GM21825 (cell line): Measurements from ENCODE around the gene CENPM.

Experiments used
- ATAC-seq: cut with Tn5 transposase; IDR thresholded peaks from one replicate; pipeline ENCODE4 v1.9.1; 2021; ENCODE audit warnings: mild to moderate bottlenecking, moderate library complexity; ENCODE audit not compliant: unreplicated experiment

Gene CENPM

GRCh38 chr22:41933411-41934177 is 13.4 kb downstream of the CENPM start:
- no peak for ATAC-seq

- ATAC-seq = no peak
These were observed 14.6 kb downstream of the CENPM start for GRCh38 chr22:41932353-41932752.

GRCh38 chr22:41931701-41932269 is 15.2 kb downstream of the CENPM start:
- peak; percentile 23 for ATAC-seq

- no peak for ATAC-seq
These were observed 17.5 kb downstream of the CENPM start for GRCh38 chr22:41929418-41929810.

GRCh38 chr22:41928593-41929417 is 18.1 kb downstream of the CENPM start:
- no peak for ATAC-seq

- no peak for ATAC-seq
These were observed 19.1 kb downstream of the CENPM start for GRCh38 chr22:41927813-41928212.

- peak; percentile 32 for ATAC-seq
These were observed 21.0 kb downstream of the CENPM start for GRCh38 chr22:41925783-41926460.

GRCh38 chr22:41923595-41924276 is 23.2 kb downstream of the CENPM start:
- ATAC-seq = no peak

GRCh38 chr22:41922940-41923594 is 23.9 kb downstream of the CENPM start:
- ATAC-seq = no peak

- no peak for ATAC-seq
These were observed 24.6 kb downstream of the CENPM start for GRCh38 chr22:41922328-41922727.

- peak; percentile 23 for ATAC-seq
These were observed 26.5 kb downstream of the CENPM start for GRCh38 chr22:41920271-41920976.

- peak; percentile 31 for ATAC-seq
These were observed 27.4 kb downstream of the CENPM start for GRCh38 chr22:41919357-41920224.

GRCh38 chr22:41917903-41918791 is 28.8 kb downstream of the CENPM start:
- ATAC-seq = no peak

GRCh38 chr22:41917375-41917902 is 29.5 kb downstream of the CENPM start:
- no peak for ATAC-seq

- ATAC-seq = no peak
These were observed 30.1 kb downstream of the CENPM start for GRCh38 chr22:41916745-41917358.

- no peak for ATAC-seq
These were observed 31.0 kb downstream of the CENPM start for GRCh38 chr22:41915786-41916493.
